HG03520 (cell line): ENCODE measurements around the gene KPNA4.
A peak's percentile ranks its signal among the peaks of the same experiment; 100 is the strongest.
"Not testable (repeated sequence)": the region's sequence is repeated elsewhere in the genome, so short reads cannot be mapped to it uniquely, and the experiment has no call there.

Source experiments
- ATAC-seq: cut with Tn5 transposase; IDR thresholded peaks from one replicate; pipeline ENCODE4 v1.9.1; 2021; ENCODE audit warnings: mild to moderate bottlenecking, moderate library complexity; ENCODE audit not compliant: unreplicated experiment

The KPNA4 gene

DNA sequence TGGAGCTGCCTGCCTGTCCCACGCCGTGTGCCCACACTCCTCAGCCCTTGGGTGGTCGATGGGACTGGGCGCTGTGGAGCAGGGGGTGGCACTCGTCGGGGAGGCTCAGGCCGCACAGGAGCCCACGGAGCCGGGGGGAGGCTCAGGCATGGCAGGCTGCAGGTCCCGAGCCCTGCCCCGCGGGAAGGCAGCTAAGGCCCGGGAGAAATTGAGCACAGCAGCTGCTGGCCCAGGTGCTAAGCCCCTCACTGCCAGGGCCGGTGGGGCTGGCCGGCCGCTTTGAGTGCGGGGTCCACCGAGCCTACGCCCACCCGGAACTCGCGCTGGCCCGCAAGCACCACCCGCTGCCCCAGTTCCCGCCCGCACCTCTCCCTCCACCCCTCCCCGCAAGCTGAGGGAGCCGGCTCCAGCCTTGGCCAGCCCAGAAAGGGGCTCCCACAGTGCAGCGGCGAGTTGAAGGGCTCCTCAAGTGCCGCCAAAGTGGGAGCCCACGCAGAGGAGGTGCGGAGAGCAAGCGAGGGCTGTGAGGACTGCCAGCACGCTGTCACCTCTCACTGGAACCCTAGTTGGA is 8.7 kb upstream of the KPNA4 start:
- ATAC-seq, result not testable (repeated sequence)

GRCh38 chr3:160569894-160570652 is 4.7 kb upstream of the KPNA4 start:
- ATAC-seq, result no peak

DNA sequence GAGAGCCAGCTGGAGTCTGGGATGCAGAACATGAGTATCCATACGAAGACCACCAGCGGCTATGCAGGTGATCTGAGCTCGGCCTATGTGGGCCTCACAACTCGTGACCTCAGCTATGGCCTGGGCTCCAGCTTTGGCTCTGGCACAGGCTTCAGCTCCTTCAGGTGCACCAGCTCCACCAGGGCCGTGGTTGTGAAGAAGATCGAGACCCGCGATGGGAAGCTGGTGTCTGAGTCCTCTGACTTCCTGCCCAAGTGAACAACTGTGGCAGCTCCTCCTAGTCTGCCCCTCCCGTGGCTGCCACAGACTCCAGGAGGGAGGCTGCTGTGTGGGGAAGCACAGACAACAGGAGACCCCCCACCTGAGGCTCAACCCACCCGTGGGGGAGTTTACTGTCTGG is 3.6 kb upstream of the KPNA4 start:
- ATAC-seq, result no peak

DNA sequence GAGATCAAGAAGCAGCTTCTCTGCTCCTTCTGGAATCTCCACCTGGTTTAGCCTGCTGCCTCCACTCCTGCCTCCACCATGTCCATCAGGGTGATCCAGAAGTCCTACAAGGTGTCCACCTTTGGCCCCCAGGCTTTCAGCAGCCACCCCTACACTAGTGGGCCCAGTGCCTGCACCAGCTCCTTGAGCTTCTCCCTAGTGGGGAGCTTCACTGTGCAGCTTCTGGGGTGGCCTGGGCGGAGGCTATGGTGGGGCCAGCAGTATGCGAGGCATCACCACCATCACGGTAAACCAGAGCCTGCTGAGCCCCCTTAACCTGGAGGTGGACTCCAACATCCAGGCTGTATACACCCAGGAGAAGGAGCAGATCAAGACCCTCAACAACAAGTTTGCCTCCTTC is 2.4 kb upstream of the KPNA4 start:
- no peak for ATAC-seq

GRCh38 chr3:160566499-160566898 is 1.1 kb upstream of the KPNA4 start:
- no peak for ATAC-seq

GRCh38 chr3:160564949-160565441 is 376 bp downstream of the KPNA4 start:
- ATAC-seq, result peak; percentile 36

GRCh38 chr3:160564258-160564911 is 986 bp downstream of the KPNA4 start:
- no peak for ATAC-seq

DNA sequence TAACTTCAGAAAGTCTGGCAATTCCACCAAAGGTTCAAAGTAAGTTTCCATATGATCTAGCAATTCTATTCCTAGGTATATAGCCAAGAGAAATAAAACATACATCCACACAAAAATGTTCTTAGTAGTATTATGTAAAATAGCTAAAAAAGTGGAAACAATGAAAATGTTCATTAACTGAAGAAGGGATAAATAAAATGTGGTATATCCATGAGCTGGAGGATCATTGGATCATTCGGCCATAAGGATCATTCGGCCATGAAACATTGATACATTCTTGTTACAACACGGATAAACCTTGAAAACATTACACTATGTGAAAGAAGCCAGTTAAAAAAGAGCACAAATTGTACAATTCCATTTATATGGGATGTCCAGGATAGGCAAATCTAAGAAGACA is 2.4 kb downstream of the KPNA4 start:
- no peak for ATAC-seq

GRCh38 chr3:160557571-160557970 is 7.8 kb downstream of the KPNA4 start:
- no peak for ATAC-seq

- ATAC-seq, result no peak
These were observed 9.2 kb downstream of the KPNA4 start for GRCh38 chr3:160556141-160556540.

DNA sequence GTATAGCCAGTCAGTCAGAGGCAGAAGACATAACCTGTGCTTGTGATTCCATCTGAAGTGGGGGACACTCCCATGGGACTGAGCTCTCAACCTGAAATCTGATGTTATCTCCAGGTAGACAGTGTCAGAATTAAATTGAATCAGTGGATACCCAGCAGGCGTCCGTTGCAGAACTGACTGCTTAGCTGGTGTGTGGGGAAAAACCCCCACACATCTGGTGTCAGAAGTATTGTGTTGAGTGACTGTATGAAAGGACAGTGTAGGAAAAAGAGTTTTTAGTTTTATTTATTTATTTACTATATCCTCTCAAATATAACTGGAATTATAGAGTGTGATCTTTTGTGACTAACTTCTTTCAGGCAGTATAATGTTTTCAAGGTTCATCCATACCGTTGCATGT is 10.4 kb downstream of the KPNA4 start:
- ATAC-seq, result no peak

- ATAC-seq, result no peak
These were observed 11.5 kb downstream of the KPNA4 start for GRCh38 chr3:160553827-160554226.

DNA sequence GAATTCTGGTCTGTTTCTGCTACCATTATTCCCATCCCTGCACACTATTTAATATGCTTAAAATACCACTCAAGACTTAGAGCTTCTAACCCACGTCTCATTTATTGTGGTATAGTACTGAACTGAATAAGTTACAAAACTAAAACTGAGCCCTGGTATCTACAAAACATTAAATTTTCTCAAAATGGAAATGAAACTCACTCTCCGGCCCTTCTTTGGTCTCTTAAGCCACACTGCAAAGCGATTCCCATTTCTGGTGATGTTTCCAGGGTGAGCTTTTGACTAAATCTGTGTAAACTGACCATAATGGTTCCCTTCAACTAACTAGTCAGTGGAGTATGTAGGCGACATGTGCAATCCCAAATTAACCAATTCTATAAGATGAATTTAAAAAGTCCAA is 18.6 kb downstream of the KPNA4 start:
- peak; percentile 36 for ATAC-seq

- ATAC-seq, result no peak
These were observed 19.9 kb downstream of the KPNA4 start for GRCh38 chr3:160545504-160545871.

- ATAC-seq, result no peak
These were observed 20.4 kb downstream of the KPNA4 start for GRCh38 chr3:160544844-160545503.

- ATAC-seq, result no peak
These were observed 24.8 kb downstream of the KPNA4 start for GRCh38 chr3:160540551-160540950.

DNA sequence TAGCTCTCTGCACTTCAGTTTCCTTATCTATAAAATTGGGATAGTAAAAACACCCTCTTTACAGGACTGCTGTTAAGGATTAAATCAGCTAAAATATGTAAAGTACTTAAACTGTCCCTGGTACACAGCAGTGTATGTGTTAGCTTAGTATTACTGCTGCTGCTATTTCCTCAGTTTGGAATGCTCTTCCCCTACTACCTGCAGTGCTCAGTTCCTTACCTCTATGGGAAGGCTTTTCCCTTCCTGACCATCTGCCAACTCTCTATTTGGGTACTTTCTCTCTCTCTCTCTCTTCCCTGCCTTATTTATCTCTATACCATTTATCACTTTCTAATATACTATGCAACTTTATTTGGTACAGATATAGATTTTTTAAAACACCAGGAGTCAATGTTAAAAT is 26.5 kb downstream of the KPNA4 start:
- ATAC-seq, result no peak

DNA sequence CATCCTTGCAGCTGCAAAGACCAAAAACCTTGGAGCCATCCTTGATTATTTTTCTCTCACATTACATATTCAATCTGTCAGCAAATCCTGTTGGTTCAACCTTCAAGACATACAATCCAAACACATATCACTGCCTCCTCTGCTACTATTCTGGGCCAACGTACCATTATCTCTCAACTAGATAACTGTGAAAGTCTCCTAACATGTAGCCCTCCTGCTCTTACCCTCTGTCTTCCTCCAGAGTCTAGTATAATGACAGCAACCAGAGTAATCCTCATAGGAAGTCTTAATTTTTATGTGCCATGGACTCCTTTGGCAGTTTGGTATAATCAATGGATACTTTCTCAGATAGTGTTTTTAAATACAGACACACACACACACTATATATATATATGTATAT is 27.6 kb downstream of the KPNA4 start:
- ATAC-seq, result no peak

DNA sequence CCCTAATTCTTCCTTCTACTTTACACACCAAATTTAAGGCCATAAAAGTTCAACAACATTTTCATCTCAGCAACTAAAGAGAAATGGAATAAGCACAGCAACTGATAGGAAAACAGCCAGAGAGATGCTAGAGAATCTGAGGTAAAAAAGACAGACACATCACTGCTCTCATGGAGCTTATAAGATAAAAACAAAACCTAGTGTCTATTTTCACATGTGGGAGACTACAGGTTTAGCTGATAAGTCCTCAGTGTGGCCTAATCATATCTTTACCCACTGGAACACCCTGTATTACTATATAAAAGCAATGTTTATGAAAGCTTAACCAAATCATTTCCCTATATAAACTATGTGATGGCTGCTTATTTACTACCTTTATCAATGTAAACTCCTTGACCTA is 33.0 kb downstream of the KPNA4 start:
- ATAC-seq, result no peak

DNA sequence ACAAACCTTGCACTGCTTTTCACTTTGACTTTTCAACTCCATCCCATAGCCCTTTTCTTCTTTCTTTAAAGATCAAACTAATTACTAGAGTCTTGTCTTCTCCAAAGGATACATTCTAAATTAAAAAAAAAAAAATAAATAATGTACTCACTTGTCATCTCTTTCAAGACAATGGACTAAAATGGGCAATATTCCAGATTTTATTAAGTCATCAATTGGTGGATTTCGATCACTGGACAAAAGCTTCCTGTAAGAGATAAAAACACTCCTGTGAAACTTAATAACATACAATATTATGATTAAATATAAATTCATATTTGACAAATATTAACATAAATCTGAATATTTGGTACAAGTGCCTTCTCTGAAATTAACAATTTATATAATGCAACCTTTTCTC is 34.1 kb downstream of the KPNA4 start:
- no peak for ATAC-seq

- not testable (repeated sequence) for ATAC-seq
These were observed 49.0 kb downstream of the KPNA4 start for GRCh38 chr3:160516391-160516790.

DNA sequence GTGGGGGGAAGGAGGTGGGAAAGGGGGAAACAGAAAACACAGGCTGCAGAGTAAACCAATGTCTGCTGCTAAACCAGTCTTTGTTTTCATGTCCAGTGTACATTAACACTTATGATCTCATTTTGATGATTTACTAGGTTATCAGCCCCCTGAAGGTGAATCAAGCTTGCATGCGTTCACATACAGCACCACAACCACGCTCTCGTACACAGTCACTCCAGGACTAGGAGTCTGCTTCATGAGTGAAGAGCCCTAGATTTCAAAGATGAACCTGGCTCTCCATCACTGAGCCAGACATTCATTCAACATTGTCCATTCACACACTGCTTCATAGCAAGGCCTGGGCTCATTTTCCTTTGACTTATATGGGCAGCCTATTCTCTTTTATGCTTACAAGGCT is 64.0 kb downstream of the KPNA4 start:
- no peak for ATAC-seq
